Stimulated activated CD8-positive, alpha-beta memory T cell treated with anti-CD3 and anti-CD28 coated beads, Interleukin-15, amount 100 ng/mL, for 1 hour (primary cell): ENCODE measurements around the gene PTPRR.
"Not testable (repeated sequence)": the region's sequence is repeated elsewhere in the genome, so short reads cannot be mapped to it uniquely, and the experiment has no call there.

ENCODE experiments used
- DNase-seq: peaks from one replicate; pipeline ENCODE4 v3.0.0-alpha.2; 2020; ENCODE audit warnings: low read depth

Gene PTPRR

DNA sequence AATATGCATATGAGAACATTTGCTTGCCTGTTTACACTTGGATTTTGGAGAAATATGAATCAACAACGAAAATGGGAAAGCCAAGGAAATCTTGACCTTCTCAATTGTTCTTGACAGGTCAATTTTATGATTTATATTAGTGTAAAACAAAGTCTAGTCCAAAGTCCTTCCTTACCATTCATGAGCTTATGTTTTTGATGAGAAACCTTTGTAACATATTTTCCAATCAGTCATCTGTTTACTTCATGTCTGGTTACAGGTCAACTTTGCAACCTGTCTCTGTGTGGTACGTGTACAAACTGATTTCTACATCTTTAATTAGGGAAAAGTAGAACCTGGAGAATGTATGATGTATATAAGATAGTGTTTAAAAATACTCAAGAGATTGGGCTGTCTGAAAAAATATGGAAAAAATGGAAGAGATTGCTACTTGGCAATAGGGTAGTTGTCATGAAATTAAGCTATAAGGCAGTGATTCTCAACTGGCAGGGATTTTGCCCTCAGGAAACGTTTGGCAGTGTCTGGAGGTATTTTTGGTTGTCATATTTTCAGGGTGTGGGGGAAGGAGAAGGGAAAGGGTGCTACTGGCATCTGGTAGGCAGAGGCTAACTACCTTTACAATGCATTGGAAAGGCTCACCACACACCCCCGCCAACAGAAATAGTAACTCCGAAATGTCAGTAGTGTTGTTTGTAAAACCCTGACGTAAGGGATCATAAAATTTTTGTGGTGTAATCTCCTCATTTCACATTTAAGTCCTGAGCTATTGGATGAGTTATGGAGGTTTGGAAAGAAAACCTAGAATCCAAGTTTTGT is 172.9 kb downstream of the PTPRR start:
- DNase-seq = no peak

DNA sequence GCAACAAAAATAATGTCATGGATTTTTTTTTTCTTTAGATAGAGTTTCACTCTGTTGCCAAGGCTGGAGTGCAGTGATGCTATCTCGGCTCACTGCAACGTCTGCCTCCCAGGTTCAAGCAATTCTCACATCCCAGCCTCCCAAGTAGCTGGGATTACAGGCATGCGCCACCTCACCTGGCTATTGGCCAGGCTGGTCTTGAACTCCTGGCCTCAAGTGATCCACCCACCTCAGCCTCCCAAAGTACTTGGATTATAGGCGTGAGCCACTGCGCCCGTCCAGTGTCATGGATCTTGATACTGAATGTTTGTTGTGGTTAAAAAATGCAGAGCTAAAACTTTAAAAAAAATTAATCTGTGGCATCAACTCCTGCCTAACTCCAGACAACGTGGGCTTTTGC is 175.5 kb downstream of the PTPRR start:
- DNase-seq = no peak

DNA sequence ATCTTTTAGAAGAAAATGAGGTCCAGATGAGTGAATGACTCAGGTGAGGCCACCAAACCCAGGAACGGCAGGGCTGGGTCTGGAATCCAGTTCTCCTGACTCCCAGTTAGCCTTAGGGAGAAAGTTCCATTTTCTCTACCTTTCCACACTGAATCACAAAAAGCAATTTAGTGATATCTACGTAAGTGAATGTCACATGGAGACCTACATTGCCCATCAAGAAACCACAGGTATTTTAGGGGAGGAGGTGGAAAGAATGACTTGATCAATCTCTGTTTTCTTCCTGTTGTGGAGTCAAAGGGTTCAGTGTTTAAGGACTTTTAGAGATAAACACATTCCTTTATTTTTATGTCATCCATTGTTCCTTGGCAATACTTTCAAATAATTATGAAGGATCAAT is 176.4 kb downstream of the PTPRR start:
- DNase-seq = no peak

DNA sequence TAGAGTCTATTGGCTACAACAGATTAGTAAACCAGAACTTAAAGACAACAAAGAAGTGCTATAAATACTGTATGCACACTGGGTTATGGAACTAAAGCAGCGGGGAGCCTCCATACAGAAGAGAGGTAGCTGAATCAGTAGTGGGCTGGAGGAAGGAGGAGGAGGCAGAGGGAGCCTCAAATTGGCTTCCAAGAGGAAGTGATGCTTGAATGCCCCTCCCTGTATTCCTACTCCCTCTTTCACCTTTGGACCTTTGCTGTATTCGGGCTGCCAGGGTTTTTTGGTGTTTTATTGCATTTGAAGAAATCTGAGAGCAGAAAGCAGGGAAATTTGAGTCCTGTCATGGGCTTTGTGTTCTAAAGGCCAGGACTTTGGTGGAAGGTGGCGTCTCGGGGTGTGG is 179.3 kb downstream of the PTPRR start:
- no peak for DNase-seq

DNA sequence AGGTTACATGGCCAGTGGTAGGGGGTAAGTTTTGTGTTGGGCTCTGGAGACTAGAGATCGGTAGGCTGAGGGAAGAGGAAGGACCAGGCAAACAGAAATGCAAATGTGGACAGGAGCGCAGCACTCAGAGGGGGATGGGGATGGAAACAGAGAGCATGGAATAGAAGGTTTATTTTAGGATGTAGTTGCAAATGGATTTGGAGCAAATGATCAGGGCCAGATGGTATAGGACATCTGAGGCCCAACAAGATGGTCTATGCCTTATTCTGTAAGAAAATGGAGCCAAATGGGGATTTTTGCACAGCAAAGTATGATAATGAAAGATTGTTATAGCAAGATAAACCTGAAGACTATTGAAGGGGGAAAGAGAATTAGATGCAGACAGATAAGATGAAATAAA is 180.8 kb downstream of the PTPRR start:
- no peak for DNase-seq

- DNase-seq = no peak
Measured at GRCh38 chr12:70736351-70737133, 184.0 kb downstream of the PTPRR start.

DNA sequence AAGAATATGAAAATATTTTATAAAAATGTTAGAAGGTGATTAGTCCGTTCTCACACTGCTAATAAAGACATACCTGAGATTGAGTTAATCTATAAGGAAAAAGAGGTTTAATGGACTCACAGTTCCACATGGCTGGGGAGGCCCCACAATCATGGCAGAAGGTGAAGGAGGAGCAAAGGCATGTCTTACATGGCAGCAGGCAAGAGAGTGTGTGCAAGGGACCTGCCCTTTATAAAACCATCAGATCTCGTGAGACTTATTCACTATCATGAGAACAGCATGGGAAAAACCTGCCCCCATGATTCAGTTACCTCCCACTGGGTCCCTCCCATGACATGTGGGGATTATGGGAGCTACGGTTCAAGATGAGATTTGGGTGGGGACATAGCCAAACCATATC is 185.3 kb downstream of the PTPRR start:
- DNase-seq = not testable (repeated sequence)

GRCh38 chr12:70733385-70733784 is 187.2 kb downstream of the PTPRR start:
- no peak for DNase-seq

GRCh38 chr12:70732287-70732686 is 188.3 kb downstream of the PTPRR start:
- no peak for DNase-seq

DNA sequence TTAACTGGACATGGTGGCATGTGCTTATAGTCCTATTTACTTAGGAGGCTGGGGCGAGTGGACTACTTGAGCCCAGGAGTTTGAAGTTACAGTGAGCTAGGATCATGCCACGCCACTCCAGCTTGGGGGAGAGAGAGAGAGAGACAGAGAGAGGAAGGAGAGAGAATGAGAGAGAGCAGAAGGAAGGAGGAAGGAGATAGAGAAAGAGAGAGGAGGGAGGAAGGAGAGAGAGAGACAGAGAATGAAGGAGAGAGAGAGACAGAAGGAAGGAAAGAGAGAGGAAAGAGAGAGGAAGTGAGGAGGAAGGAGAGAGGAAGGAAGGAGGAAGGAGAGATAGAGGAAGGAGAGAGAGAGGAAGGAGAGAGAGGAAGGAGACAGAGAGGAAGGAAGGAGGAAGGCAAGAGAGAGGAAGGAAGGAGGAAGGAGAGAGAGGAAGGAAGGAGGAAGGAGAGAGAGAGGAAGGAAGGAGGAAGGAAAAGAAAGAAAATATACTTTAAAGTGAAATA is 189.8 kb downstream of the PTPRR start:
- no peak for DNase-seq

DNA sequence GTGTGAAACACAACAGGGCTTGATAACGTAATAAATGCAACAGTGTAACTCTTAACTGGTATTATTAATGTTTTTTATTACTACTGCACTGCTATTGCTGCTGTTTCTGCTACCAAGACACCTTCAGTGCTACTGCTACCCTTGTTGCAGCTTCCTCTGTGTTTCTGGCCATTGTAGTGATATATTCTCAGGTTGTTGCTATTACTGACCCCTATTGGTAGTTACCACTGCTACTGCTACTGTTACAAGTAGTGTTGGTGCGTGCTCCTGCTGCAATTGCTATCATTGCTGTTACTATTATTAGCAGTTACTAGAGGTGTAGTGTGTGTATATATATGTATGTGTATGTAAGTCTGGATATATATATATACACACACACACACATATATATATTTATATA is 196.1 kb downstream of the PTPRR start:
- no peak for DNase-seq

DNA sequence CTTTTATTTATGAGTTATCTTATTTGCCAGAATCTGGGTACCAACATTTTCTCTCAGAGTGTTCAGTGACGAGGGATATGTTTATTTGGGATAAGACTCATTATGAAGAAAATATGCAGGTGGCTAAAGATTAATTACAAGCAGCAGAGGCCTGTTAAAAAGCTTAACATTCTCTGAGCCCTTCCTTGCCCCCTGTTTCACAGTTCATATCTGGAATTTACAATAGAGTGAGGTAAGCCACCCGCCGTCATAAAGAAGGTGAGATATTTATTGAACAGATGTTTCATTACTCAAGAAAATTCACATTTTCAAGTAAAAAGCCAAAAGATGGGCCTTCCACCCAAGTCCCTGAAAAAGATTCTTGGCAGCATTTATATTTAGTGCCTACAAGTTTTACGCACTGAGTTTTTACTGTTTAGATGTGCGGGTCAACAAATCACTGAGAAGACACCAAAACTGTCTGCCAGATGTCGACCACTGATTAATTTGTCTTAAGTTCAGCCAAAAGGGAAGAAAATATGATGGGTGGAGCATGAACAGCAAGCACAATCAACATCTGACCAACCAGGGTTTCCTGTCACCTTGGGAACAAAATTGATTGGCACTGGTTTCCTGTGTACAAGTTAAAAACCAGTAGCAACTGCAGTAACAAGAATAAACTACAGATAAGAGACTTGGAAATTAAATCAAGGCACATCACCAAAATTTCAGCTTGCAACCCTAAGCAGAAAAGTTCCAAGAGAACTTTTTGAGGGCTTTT is 197.8 kb downstream of the PTPRR start:
- no peak for DNase-seq

DNA sequence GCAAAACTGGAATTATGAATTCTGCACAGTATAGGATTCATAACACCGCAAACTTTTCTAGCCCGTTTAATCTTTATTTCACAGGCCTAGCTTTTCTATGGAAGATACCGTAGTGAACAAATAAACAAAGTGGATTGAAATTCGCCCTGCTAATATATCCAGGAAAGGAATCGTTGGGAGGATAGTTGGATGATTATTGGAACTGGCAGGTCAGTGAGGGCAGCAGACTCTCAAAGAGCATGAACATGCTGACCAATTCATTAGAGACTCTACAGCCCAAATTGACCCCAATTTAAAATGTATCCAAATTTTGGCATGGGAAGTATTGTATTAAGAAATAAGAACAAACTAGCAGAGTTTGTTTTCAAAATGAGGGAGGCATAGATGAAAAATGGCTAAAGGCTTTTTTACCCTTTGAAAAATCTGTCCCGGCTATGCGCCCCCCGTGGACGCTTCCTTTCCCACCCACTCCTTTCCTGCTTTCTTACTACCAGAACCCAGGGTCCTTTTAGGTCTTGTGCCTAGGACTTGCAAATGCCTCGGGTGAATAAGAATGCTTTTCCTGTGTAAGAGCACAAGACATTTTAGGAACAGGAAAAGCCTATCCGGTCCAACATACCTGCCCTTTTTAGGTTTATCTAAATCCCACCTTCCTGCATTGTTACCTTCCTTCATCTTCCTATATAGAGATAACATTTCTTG is 198.7 kb downstream of the PTPRR start:
- no peak for DNase-seq

GRCh38 chr12:70721216-70721615 is 199.3 kb downstream of the PTPRR start:
- no peak for DNase-seq

GRCh38 chr12:70719672-70720420 is 200.7 kb downstream of the PTPRR start:
- DNase-seq = no peak

- no peak for DNase-seq
Measured at GRCh38 chr12:70719071-70719470, 201.5 kb downstream of the PTPRR start.

- DNase-seq = no peak
Measured at GRCh38 chr12:70711831-70712230, 208.7 kb downstream of the PTPRR start.

DNA sequence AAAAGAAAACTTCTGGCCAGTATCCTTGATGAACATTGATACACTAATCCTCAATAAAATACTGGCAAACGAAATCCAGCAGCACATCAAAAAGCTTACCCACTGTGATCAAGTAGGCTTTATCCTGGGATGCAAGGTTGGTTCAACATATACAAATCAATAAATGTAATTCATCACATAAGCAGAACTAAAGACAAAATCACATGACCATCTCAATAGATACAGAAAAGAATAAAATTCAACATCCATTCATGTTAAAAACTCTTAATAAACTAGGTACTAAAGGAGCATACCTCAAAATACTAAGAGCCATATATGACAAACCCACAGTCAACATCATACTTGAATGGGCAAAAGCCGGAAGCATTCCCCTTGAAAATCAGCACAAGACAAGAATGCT is 211.5 kb downstream of the PTPRR start:
- no peak for DNase-seq

DNA sequence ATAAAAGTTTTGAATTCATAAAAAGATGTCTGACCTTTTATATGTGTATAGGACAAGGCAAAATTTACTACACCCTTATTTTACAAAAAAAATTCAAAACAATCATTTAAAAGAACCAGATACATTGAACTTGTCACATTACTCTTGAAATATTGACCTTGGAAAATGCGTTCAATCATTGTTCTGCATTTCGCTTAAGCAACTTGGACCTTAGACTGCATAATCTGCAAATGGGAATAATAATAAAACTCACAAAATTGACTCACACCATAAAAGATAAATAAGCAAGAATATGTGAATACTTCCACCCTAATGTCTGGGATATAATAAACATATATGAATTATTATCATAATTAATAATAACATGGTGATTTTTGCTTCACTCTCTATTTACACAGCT is 213.9 kb downstream of the PTPRR start:
- DNase-seq = no peak

GRCh38 chr12:70698345-70698744 is 222.2 kb downstream of the PTPRR start:
- no peak for DNase-seq

- DNase-seq = no peak
Measured at GRCh38 chr12:70695361-70696023, 225.0 kb downstream of the PTPRR start.
